ENCODE measurements around the gene NHERF2.

DNA sequence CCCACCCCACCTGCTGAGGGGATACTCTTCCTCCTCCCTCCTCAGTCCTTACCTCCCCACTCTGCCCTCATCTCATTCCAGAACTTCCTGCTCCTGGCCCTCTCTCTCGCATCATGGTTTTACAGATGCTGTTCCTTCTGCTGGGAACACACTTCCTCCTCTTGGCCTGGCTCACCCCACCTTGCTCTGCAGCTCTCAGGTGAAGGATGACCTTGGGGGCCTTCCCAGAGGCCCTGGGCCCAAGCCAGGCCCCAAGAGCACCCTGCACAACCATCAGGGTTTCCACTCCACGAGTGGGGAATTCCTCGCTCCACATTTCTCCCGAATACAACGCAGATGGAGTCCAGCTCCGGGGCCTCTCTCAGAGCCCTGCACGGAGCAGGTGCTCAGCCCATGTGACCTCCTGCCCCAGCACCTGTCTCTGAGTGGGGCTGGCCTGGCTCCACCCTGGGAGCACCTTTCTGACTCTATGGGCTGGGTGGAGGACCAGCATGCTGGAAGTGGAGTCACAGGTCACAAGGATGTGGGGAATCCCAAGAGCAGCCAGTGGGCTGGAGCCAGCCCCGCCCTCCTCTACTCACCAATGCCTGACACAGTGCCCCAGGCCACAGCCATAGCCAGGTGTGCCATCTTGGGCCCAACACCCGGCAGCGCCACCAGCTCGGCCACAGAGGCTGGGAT lies 16.4 kb downstream of the NHERF2 start:
- TF ChIP-seq, protein P1, sequence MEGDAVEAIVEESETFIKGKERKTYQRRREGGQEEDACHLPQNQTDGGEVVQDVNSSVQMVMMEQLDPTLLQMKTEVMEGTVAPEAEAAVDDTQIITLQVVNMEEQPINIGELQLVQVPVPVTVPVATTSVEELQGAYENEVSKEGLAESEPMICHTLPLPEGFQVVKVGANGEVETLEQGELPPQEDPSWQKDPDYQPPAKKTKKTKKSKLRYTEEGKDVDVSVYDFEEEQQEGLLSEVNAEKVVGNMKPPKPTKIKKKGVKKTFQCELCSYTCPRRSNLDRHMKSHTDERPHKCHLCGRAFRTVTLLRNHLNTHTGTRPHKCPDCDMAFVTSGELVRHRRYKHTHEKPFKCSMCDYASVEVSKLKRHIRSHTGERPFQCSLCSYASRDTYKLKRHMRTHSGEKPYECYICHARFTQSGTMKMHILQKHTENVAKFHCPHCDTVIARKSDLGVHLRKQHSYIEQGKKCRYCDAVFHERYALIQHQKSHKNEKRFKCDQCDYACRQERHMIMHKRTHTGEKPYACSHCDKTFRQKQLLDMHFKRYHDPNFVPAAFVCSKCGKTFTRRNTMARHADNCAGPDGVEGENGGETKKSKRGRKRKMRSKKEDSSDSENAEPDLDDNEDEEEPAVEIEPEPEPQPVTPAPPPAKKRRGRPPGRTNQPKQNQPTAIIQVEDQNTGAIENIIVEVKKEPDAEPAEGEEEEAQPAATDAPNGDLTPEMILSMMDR (IDR thresholded peaks at IDR 0.05) = no peak
- TF ChIP-seq EP300 (IDR thresholded peaks at IDR 0.05) = no peak
